WI38 (cell line): ENCODE data around the gene CASP8AP2.
"Not testable (repeated sequence)": the region's sequence is repeated elsewhere in the genome, so short reads cannot be mapped to it uniquely, and the experiment has no call there.

Experiments used
- H3K4me3 ChIP-seq: 2 replicates; pipeline ENCODE4 v1.5.1; 2011; ENCODE audit warnings: low read depth, mild to moderate bottlenecking, control low read depth, low read length
- CTCF ChIP-seq: IDR thresholded peaks from 2 replicates; pipeline ENCODE4 v1.5.1; 2012; ENCODE audit warnings: low read depth, mild to moderate bottlenecking, control low read depth, low read length

CASP8AP2 gene

GRCh38 chr6:89888871-89889270, 59.2 kb downstream of the CASP8AP2 start:
- TF ChIP-seq CTCF: no peak
- H3K4me3 ChIP-seq: no peak overlapping the region

GRCh38 chr6:89890845-89891528, 61.3 kb downstream of the CASP8AP2 start:
- H3K4me3 ChIP-seq: not testable (repeated sequence)

GRCh38 chr6:89892577-89892976, 62.9 kb downstream of the CASP8AP2 start:
- not testable (repeated sequence) for H3K4me3 ChIP-seq

- no peak for TF ChIP-seq CTCF
- no peak within 1 kb of the TSS for H3K4me3 ChIP-seq
Observed at GRCh38 chr6:89894169-89894568, 64.5 kb downstream of the CASP8AP2 start, which contains the start of gene GJA10. GJA10 (plus strand) TSS chr6:89894469; CDS start chr6:89894469, 0 bp downstream.

- no peak overlapping the region for H3K4me3 ChIP-seq
- TF ChIP-seq CTCF: no peak
Observed at GRCh38 chr6:89895276-89895874, 65.7 kb downstream of the CASP8AP2 start.

- not testable (repeated sequence) for H3K4me3 ChIP-seq
Observed at GRCh38 chr6:89910001-89910901, 80.6 kb downstream of the CASP8AP2 start.

- no peak overlapping the region for H3K4me3 ChIP-seq
- TF ChIP-seq CTCF: no peak
Observed at GRCh38 chr6:89910902-89911240, 81.2 kb downstream of the CASP8AP2 start.

- H3K4me3 ChIP-seq: no peak overlapping the region
- TF ChIP-seq CTCF: no peak
Observed at GRCh38 chr6:89916136-89916920, 86.6 kb downstream of the CASP8AP2 start.
